Activated T-helper 1 cell treated with anti-CD3 and anti-CD28 coated beads, Interleukin-12 subunit alpha, Interleukin-12 subunit beta, Interleukin-2, Interleukin-4 antibody, amounts not matched to agents 30 ng/mL and 10 ng/mL and 1 ng/mL, durations not matched to agents 14 hours and 24 hours and 36 hours (primary cell): Measurements from ENCODE around the gene DPH1. TPM values are rescaled to one million over a fixed set of nuclear protein-coding genes. Genes with fewer than 3 reads are reported as not detected.
"Not testable (repeated sequence)": the region's sequence is repeated elsewhere in the genome, so short reads cannot be mapped to it uniquely, and the experiment has no call there.

Experiments
- DNase-seq: peaks from one replicate; pipeline ENCODE4 v3.0.0; 2021; ENCODE audit warnings: low spot score
- H3K27ac Mint-ChIP-seq: one replicate; pipeline ENCODE4 v1.8.0; 2021; ENCODE audit warnings: mild to moderate bottlenecking, mixed read lengths
- H3K27me3 Mint-ChIP-seq: one replicate; pipeline ENCODE4 v1.8.0; 2022; ENCODE audit warnings: mild to moderate bottlenecking, moderate library complexity, mixed read lengths; ENCODE audit not compliant: insufficient read depth
- H3K36me3 Mint-ChIP-seq: one replicate; pipeline ENCODE4 v1.8.0; 2021; ENCODE audit warnings: low read depth, mixed read lengths
- H3K4me1 Mint-ChIP-seq: one replicate; pipeline ENCODE4 v1.8.0; 2021; ENCODE audit warnings: low read depth, mixed read lengths
- H3K4me3 Mint-ChIP-seq: one replicate; pipeline ENCODE4 v1.8.0; 2021; ENCODE audit warnings: mild to moderate bottlenecking, moderate library complexity, mixed read lengths
- H3K9me3 Mint-ChIP-seq: one replicate; pipeline ENCODE4 v1.8.0; 2021; ENCODE audit warnings: mixed read lengths
- intact Hi-C: fragments of 100-400 bp; cut with micrococcal nuclease; formaldehyde crosslinking; loops from one replicate; pipeline ENCODE4 v1.15.1; 2024
- total RNA-seq: library from RNA; stranded (reverse); gene quantifications from 2 replicates; pipeline ENCODE4 v1.2.3, GENCODE V29; 2022

Gene DPH1
- total RNA-seq, 1 donor from 2014 or later = 49.4 TPM

DNA sequence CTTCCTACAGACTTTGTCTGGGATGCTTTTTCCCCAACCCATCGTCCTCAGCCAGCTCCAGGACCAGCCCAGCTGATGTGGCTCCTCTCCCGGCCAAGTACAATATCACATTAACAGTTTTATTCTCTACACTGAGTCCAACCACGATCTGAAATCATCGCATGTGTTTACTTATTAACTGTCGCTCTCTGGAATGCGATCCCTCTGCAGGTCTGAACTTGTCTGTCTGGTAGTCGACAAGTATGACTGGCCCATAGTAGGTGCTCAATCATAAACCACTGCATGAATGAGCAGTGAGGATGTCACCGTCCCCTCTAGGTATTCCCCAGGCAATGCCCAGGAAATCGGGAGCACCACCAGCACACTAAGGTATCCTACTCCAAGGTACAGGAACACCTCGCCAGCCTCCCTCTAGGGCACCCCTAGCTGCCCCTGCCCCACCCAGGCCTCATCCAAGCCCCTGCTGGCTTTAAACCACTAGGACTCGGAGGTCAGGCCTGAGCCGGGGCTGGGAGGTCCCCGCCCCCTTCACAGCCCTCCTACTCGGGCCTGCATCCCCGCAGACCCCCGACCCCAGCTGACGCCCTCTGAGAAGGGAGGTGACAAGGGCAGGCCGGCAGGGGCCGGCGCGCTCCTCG lies 32.5 kb upstream of the DPH1 start:
- H3K4me3 Mint-ChIP-seq = no peak overlapping the region
- no peaks in the 10 kb centered on the region for H3K9me3 Mint-ChIP-seq
- no peak overlapping the region for H3K27ac Mint-ChIP-seq
- intact Hi-C loops = no loop called here
- peaks cover 37% of the 10 kb centered on the region for H3K27me3 Mint-ChIP-seq
- peaks cover 2% of the 10 kb centered on the region for H3K36me3 Mint-ChIP-seq
- H3K4me1 Mint-ChIP-seq = no peaks in the 10 kb centered on the region
- DNase-seq = no peak

DNA sequence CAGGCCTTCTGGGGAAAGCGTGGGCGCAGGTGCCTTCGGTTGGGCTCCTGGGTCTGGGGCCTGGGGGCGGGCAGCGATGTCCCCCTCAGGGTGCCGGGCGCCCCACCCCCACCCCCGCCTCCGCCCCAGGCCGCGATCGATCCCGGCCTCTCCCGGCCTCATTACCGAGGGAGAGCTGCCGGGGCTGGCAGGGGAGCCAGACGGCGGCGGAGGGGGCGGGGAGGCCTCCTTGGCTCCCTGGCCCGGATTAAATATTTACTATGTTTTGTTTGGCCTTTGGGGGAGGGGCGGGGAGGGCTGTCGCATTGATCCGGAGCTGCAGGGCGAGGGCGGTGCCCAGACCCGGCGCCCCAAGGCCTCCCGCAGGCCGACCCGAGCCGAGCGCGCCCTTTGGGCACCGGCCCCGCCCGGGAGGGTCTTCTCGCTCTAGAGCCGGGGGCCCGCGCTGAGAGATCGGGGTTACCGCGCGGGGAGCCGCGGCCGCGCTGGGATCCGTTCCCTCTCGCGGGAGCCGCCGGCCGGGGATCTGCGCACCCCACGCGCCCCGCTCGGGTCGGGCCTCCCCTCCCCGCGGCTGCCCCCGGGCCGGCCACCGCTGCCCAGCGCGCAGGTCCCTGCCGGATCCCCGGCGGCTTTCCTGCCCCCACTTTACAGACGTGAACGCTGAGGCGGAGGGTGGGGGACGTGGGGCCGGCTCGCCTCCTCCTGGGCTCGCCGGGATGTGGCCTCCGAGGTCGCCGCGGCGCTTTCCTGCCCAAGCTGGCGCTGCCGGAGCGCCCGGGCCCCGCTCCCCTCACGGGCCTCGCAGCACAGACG lies 31.8 kb upstream of the DPH1 start:
- Mint-ChIP-seq H3K4me3 (no peak overlapping the region), H3K27me3 (peaks cover 36% of the 10 kb centered on the region), H3K4me1 (no peaks in the 10 kb centered on the region), H3K36me3 (peaks cover 2% of the 10 kb centered on the region), H3K27ac (no peak overlapping the region), H3K9me3 (no peaks in the 10 kb centered on the region)
- DNase-seq = no peak
- intact Hi-C loops = no loop called here

DNA sequence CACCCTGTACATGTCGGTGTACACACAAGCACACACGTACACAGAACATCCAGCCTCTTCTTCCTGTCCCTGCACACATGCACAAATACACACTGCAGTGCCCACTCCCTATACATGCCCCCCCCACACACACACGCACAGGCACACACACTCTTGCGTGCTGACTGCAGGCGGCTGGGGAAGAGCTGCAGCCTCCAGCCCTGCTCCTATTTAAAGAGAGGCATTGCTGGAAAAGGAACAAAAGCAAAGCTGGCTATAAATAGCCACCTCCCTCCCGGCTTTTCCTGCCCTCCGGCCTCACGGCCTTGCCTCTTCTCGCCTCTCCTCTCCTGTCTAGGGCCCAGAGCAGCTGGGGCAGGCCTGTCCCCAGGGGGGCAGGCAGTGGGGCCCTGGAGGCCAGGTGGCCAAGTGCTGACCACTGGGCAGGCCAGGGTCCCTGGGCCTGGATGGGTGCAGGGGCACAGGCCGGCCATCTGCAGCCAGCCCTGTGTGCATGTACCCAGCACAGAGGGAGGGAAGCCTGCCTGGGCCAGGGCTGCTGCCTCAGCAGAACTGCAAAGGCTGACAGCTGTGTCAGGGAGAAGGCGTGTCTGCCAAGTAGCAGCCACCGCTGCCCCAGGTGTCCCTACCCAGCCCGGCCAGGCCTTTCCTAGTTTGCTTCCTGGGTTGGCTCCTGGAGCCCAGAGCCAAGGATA lies 30.2 kb upstream of the DPH1 start:
- Mint-ChIP-seq H3K36me3 (peaks cover 2% of the 10 kb centered on the region), H3K9me3 (no peaks in the 10 kb centered on the region), H3K4me1 (no peaks in the 10 kb centered on the region), H3K27ac (no peak overlapping the region), H3K27me3 (peaks cover 36% of the 10 kb centered on the region), H3K4me3 (peak overlapping the region; percentile 58)
- intact Hi-C loops = no loop called here
- no peak for DNase-seq

DNA sequence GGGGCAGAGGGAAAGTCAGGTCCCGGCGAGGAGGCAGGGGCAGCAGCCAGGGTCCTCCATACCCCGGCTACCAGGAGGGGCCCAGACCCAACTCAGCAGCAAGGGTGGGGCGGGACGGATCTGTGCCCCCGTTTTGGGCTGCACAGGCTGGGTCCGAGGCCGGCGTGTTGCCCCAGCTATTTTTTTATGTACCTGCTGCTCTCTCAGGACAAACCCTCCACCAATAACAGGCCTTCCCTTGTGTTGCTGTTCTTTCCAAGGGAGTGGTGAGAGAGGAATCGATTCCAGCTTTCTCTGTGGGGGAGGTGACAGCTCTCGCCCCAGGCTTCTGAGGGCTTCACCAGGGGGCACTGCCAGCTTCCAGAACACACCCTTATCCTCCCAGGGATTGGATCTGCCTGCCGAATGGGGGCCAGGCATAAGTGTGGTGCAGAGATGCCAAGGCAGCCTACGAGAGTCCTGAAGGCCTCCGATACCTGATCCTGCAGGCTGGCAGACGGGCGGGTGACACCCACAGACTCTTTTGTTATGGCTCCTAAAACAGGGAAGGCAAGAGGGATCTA lies 27.1 kb upstream of the DPH1 start:
- no peaks in the 10 kb centered on the region for H3K9me3 Mint-ChIP-seq
- H3K36me3 Mint-ChIP-seq = peaks cover 2% of the 10 kb centered on the region
- H3K4me3 Mint-ChIP-seq = no peak overlapping the region
- peaks cover 17% of the 10 kb centered on the region for H3K27me3 Mint-ChIP-seq
- intact Hi-C loops = no loop called here
- no peaks in the 10 kb centered on the region for H3K4me1 Mint-ChIP-seq
- no peak overlapping the region for H3K27ac Mint-ChIP-seq
- no peak for DNase-seq

DNA sequence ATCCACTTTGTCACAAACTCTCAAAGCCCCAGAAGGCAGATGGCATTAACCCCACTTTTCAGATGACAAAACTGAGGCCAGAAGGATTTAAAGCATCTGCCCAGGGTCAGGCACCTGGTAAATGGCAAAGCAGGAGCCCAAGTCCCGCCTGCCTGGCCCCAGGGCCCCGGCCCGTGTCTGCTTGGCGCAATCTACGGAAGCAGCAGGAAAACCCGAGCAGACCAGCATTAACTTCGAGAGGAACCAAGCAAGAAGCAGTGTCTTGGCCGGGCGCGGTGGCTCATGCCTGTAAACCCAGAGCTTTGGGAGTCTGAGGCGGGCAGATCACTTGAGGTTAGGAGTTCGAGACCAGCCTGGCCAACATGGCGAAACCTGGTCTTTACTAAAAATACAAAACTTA lies 26.4 kb upstream of the DPH1 start:
- Mint-ChIP-seq H3K4me3 (no peak overlapping the region), H3K27me3 (peaks cover 17% of the 10 kb centered on the region), H3K36me3 (peaks cover 2% of the 10 kb centered on the region), H3K27ac (no peak overlapping the region), H3K9me3 (no peaks in the 10 kb centered on the region), H3K4me1 (no peaks in the 10 kb centered on the region)
- intact Hi-C loops = no loop called here
- DNase-seq = no peak

DNA sequence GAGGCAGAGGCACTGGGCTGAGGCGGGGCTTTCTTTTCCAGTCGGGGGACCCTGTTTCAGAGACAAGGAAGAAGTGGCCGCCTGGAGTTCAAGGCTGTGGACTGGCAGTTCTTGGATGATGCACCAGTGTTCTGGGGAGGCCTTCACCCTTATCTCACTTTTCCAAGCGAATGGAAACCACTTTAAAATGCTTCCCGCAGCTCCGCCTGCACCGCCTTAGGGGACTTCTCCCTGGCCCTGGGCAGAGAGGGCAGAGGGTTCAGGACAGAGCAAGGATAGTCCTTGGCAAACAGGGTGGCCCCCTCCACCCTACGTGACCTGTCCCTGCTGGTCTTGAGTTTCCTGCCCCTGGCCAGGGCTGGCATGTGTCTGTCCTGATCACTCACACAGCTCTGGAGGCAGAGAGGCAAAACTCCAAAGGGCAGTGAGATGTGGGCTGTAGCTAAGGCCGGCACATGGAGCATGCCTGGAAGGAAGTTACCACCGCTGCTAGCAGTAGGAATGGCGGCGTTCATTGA lies 25.5 kb upstream of the DPH1 start:
- H3K4me3 Mint-ChIP-seq = no peak overlapping the region
- H3K36me3 Mint-ChIP-seq = peaks cover under 1% of the 10 kb centered on the region
- no peak for DNase-seq
- H3K27me3 Mint-ChIP-seq = peaks cover 9% of the 10 kb centered on the region
- intact Hi-C loops = no loop called here
- H3K9me3 Mint-ChIP-seq = no peaks in the 10 kb centered on the region
- no peak overlapping the region for H3K27ac Mint-ChIP-seq
- H3K4me1 Mint-ChIP-seq = no peaks in the 10 kb centered on the region

DNA sequence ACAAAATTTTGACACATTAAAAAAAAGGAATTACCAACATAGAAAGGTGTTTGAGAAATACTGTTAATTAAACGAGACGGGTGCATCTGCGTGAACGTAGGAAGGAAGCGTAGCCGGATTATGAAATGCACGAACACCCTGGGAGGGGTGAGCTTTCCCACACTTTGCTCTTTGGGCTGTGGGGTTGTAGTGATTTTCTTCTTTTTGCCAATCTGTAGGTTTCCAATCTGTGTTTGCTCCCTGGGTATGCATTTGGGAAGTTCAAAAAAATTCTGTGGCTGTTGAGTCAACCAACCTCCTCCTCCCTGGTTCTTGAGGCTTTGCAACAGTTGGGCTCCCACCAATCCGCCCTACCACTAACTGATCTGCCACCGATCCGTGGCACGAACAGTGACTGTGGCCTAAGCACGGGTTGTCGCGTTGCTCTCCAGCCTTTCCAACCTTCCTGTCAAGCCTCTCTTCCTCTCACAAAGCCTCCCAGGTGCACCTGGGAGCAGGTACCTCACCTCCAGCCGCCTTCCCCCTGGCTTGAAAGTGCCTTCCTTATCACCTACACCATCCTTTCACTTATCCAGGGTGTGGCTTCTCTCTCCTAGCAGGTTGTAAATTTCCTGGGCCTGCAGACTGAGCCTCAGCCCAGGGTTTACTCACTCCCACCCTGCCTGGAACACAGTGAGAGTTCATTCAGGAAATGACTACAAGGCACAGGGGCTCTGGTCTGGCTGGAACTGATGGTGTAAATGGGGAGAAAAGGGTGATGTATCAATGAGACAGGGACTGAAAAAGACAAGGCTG lies 21.4 kb upstream of the DPH1 start:
- no peak overlapping the region for H3K4me3 Mint-ChIP-seq
- no peaks in the 10 kb centered on the region for H3K9me3 Mint-ChIP-seq
- no peak overlapping the region for H3K27ac Mint-ChIP-seq
- intact Hi-C loops = no loop called here
- no peak for DNase-seq
- no peaks in the 10 kb centered on the region for H3K36me3 Mint-ChIP-seq
- peaks cover 5% of the 10 kb centered on the region for H3K4me1 Mint-ChIP-seq
- peaks cover 9% of the 10 kb centered on the region for H3K27me3 Mint-ChIP-seq

DNA sequence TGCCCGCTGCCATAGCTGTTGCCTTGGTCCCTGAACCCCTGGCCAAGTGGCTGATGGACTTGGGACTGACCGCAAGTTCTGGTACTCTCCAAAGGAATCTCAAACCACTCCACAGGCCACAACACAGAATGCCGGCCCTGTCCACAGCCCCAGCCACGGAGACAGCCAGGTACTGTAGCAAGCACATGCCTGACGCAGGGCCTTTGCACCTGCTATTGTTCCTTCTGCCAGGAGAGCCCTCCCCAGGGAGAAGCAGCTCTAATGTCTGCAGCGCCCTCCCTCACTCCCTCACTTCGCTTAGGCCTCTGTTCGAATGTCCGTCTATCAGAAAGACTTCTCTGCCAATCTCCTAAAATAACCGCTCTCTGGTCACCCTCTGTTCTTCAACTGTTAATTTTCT lies 20.2 kb upstream of the DPH1 start:
- no peaks in the 10 kb centered on the region for H3K36me3 Mint-ChIP-seq
- no peak overlapping the region for H3K4me3 Mint-ChIP-seq
- intact Hi-C loops = no loop called here
- H3K9me3 Mint-ChIP-seq = no peaks in the 10 kb centered on the region
- H3K27me3 Mint-ChIP-seq = peaks cover 9% of the 10 kb centered on the region
- no peak for DNase-seq
- no peak overlapping the region for H3K27ac Mint-ChIP-seq
- peaks cover 5% of the 10 kb centered on the region for H3K4me1 Mint-ChIP-seq

DNA sequence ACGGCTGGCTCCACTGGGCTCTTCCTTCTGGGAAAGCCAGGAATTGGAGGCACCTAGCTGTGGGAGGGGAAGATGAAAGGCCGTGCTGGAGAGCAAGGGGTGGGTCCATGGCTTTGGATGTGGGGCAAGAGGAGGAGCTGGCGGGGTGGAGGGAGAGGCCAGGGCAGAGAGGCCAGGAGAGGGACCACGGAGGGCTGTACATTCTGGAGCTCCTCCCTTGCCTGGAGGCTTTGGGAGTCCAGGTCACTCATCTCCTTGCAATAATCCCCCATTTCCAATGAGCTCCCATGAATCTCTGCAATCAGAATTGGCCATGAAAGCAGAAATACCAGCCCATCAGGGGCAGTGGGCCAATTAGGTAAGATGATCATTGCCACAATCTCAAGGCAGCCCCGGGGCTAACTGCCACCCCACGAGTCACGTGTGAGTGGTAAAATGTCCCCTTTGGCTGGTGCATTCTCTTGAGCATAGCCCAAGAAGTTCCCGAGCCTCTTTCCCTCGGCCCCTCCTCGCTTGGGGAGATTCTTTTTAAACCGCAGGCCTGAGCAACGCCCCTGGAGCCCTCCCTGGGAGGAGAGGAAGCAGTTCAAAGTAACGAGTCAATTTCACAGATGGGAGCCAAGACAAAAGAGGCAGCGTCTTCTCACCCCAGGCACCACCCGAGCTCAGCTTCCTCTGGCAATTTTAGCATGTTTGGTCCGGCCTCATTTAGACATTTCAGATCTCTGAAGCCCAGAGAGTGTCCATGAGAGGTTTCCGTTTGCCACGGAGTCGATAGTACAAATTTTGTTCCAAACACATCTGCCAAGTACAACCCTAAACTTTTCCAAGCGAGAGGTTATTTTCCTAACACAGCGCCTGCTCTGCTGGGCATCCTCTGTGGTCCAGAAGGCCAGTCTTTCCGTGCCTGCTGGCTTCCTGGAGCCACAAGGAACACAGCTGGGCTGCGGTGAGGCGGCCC lies 18.3 kb upstream of the DPH1 start:
- no peaks in the 10 kb centered on the region for H3K9me3 Mint-ChIP-seq
- no peak overlapping the region for H3K4me3 Mint-ChIP-seq
- no peak for DNase-seq
- H3K27me3 Mint-ChIP-seq = peaks cover 9% of the 10 kb centered on the region
- no peak overlapping the region for H3K27ac Mint-ChIP-seq
- no peaks in the 10 kb centered on the region for H3K36me3 Mint-ChIP-seq
- intact Hi-C loops = no loop called here
- H3K4me1 Mint-ChIP-seq = peaks cover 5% of the 10 kb centered on the region

DNA sequence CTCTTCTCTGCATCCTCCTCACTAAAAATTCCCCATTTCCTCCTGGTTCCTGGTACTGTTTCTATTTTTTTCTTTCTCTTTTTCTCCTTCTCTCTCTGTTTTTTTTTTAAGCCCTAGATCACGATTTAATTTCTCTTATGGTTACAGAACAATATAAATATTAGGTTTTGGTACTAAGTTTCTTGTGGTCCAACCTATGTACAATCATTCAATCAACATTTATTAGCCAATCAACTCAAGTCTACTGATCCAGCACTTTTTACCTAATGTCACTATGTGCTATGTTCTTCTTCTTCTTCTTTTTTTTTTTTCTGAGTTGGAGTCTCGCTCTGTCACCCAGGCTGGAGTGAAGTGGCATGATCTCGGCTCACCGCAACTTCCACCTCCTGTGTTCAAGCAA lies 17.5 kb upstream of the DPH1 start:
- intact Hi-C loops = no loop called here
- no peak for DNase-seq
- Mint-ChIP-seq H3K27me3 (peaks cover 5% of the 10 kb centered on the region), H3K4me1 (peaks cover 5% of the 10 kb centered on the region), H3K27ac (no peak overlapping the region), H3K4me3 (no peak overlapping the region), H3K9me3 (no peaks in the 10 kb centered on the region), H3K36me3 (no peaks in the 10 kb centered on the region)

DNA sequence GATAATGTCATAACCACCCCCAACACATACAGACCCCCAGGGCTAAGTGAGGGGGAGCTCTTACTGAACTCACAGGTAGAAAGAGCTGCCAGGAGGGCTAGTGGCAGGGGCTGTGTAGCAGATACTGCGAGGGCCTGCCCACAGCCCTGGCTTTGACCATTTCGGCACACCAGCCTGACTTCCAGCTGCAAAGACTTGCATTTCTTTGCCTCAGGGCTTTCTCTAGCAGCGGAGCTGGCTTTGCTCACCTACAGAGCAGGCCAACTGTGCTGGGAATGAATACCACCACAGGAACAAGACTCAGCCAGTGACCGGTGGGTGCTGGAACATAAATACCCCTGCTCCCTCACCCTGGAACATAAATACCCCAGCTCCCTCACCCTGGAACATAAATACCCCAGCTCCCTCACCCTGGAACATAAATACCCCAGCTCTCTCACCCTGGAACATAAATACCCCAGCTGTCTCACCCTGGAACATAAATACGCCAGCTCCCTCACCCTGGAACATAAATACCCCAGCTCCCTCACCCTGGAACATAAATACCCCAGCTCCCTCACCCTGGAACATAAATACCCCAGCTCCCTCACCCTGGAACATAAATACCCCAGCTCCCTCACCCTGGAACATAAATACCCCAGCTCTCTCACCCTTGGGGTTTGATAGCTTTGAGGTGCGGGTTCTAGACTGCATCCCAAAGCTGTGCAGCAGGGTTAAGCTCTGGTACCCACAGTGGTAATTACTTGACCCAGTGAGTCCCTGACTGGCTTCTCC lies 16.5 kb upstream of the DPH1 start:
- H3K9me3 Mint-ChIP-seq, H3K27ac Mint-ChIP-seq, H3K36me3 Mint-ChIP-seq, H3K4me3 Mint-ChIP-seq, intact Hi-C loops, H3K27me3 Mint-ChIP-seq, H3K4me1 Mint-ChIP-seq, DNase-seq: not testable (repeated sequence)
